ENCODE data around the gene TMPRSS7.

DNA sequence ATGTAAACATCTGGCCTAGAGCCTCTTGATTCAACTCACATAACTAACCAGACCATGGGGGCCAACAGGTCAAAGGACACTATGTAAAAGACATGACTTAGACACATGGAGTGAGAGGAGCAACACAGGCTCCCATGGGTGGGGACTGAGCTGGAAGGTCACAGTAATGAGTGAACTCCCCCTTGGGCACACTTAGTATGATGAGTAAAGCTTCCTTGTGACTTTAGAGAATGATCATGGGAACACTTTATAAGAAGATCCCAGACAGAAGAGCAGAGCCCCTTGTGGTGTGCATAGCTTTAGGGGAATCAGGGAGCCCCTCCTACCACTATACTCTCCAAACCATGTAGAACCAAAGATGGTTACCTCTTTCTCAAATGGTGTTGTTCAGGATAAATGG is 88.3 kb downstream of the TMPRSS7 start:
- TF ChIP-seq, protein P1, sequence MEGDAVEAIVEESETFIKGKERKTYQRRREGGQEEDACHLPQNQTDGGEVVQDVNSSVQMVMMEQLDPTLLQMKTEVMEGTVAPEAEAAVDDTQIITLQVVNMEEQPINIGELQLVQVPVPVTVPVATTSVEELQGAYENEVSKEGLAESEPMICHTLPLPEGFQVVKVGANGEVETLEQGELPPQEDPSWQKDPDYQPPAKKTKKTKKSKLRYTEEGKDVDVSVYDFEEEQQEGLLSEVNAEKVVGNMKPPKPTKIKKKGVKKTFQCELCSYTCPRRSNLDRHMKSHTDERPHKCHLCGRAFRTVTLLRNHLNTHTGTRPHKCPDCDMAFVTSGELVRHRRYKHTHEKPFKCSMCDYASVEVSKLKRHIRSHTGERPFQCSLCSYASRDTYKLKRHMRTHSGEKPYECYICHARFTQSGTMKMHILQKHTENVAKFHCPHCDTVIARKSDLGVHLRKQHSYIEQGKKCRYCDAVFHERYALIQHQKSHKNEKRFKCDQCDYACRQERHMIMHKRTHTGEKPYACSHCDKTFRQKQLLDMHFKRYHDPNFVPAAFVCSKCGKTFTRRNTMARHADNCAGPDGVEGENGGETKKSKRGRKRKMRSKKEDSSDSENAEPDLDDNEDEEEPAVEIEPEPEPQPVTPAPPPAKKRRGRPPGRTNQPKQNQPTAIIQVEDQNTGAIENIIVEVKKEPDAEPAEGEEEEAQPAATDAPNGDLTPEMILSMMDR (IDR thresholded peaks at IDR 0.05), result no peak
- no peak for TF ChIP-seq POLR2AphosphoS5 (IDR thresholded peaks at IDR 0.05; ENCODE audit: low read depth, low read length)
